GM19438 (cell line): ENCODE data around the gene SERPINA5.

Experiments
- ATAC-seq: cut with Tn5 transposase; IDR thresholded peaks from one replicate; pipeline ENCODE4 v1.9.1; 2021; ENCODE audit warnings: low read depth; ENCODE audit not compliant: unreplicated experiment

SERPINA5 gene, protein sequence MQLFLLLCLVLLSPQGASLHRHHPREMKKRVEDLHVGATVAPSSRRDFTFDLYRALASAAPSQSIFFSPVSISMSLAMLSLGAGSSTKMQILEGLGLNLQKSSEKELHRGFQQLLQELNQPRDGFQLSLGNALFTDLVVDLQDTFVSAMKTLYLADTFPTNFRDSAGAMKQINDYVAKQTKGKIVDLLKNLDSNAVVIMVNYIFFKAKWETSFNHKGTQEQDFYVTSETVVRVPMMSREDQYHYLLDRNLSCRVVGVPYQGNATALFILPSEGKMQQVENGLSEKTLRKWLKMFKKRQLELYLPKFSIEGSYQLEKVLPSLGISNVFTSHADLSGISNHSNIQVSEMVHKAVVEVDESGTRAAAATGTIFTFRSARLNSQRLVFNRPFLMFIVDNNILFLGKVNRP

DNA sequence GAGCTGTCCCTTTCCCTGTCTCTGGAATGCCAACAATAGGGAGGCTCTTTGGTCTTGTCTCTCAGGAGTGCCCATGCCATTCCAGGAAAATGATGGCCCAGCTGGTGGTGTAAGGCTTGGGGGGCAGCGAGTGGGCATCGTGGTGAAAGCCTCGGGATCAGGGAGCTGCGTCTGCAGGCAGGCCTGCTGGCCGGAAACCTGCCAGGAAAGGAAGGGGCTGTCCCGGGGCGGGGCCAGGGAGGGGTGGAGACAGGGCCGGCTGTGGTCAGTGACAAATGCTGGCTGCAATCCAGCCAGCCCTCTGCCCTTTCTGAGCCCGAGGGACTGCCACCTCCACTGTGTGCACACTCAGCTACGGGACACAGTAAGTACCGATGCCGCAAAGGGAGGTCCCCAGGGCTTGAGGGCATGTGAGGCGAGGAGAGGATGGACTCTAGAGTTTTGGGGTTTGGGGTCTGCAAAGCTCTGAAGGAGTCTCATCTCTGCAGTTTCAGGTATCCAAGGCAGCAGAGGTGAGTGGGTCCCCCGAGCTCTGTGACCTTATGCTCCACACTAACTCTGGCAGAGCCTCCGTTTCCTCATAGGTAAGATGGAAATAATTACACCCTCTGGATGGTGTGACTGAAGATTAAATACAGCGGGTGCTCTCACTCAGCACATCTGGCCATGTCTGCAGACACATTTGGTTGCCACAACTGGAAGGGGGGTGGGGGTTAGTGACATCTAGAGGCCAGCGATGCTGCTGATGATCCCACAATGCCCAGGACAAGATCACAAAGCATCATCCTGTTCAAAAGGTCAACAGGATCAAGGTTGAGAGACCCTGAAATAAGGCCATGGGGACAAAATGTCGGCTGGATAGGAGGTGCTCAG, at the start of gene SERPINA5:
Gene SERPINA5 (plus strand): TSS at position 300 of the 873 bp plus-strand sequence. CDS start 5,937 bp downstream, outside the sequence.
- ATAC-seq: no peak

DNA sequence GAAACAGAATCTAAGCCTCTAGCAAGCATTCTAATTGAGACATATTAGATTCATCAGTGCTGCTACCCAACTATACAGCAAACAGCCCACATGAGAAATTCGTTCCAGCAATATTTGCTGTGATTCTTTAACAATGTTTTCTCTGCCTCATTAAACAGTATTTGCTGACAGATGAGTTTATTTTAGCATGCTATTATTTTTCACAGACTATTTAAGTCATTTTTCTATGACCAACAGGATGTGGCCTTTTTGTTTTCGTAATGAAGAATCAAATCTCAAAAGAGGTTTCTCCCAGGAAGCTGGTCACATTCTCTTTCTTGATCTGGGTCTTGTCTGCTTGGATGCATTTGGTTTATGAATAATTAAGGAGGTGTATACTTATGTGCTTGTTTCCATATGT, 48.8 kb upstream of the SERPINA5 start:
- ATAC-seq: peak; percentile 70

DNA sequence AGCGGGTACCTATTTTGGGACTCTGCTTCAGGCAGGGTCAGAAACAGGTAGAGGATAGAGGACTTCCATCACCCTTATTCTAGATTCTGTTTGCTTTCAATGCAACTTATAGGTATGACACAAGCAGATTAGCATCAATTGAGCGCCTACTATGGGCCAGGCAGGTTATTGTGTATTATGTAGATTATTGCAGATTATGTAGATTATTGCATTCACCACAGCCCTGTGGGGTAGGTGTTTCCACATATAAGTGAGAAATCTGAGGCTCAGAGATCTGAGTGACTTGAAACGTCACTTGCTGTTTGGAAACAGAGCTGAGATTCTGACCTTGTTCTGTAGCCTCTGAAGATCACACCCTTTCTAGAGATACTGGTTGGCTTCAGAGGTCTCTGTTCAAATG, 45.7 kb upstream of the SERPINA5 start:
- ATAC-seq: no peak

DNA sequence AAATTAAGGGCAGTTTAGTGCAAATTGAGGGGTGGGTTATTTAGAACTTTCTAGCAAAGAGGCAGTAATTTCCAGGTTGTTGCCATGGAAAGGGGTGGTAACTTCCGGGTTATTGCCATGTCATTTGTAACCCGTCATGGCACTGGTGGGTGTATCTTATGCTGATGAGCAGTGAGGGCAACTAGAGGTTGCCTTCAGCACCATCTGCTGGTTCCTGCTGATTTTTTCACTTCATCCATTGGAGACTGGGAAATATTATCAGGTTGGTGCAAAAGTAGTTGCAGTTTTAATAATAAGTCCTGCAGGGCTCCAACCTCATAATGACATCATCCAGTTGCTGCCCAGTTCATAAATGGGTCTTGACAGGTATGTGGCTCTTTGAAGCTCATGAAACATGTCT, 44.4 kb upstream of the SERPINA5 start:
- ATAC-seq: no peak

DNA sequence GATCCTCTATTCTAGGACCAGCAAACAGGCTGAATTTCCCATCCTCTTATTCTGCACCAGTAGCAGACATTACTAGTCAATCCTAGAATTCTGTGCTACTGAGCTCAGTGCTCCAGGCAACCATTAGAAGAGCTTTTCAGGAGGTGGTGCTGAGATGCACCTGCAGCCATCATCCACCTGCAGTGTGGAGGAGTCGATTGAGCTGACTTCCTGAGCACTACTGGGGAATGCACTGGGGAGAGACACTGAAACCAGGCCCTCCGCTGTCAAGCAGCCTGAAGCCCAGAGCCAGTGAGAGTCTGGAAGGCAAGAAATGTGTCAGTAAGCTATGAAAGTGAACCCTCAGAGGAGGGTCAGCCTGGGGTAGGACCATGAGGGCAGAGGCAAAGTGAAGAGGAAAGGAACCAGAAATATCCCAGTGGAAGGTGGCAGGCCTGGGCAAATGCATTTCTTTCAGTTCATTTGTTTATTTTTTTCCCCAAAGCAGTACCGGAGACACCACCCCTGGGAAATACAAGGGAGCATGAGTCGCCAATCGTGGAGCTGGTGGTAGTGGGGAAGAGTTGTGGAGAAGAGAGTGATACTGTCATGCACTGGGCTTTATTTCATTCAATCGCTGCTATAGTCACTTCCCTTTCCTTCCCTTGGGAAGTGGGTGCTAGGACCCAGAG, 43.0 kb upstream of the SERPINA5 start:
- ATAC-seq: no peak

DNA sequence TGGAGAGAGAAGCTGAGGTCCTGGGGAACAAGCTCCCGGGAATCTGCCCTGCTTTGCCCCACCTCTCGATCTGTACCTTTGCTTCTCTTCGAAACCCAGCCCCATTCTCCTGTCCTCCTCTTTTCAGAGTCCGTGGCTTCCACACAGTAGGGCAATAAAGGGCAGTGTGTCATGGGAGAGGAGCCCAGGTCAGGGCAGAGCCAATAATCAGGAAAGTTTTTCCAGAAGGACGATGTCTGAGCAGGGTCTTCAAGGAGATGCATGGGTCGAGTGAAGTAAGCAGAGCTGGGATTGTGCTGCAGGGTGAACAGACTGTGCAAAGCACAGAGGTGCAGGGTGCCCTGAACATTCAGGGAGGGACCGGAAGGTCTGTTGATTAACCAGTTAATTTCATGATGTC, 42.0 kb upstream of the SERPINA5 start:
- no peak for ATAC-seq

DNA sequence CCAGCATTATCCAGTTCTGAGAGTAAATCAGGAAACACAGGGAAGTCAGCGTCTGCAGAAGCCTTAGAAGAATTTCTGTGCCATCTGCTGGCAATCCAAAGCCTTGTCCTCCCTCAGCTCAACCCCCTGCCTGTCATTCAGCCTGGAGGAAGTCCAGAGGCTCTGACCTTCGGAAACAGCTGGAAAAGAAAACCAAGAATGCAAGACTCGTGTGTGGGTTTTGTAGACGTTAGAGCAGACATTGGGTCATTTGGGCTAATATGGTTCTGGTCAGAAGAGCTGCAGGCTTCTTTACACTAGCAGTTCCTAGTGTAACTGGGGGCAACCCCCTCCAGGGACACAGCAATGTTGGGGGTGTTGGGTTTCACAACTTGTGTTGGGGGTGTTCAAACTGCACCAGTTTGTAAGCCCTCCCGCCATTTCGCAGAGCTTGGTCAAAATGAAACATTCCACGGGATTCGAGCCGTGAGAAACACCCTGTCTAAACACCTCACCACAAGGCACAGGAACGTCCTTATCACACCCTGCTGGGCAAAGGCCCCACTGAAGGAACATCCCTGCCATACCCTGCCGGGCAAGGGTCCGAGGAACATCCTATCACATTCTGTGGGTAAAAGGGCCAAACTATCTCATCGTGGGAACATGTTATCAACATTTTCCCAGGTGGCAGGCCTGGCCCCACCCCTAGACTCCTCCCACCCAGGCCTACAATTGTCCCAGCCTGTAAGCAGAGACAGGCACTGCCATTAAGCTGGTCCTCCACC, 41.0 kb upstream of the SERPINA5 start:
- ATAC-seq: no peak

DNA sequence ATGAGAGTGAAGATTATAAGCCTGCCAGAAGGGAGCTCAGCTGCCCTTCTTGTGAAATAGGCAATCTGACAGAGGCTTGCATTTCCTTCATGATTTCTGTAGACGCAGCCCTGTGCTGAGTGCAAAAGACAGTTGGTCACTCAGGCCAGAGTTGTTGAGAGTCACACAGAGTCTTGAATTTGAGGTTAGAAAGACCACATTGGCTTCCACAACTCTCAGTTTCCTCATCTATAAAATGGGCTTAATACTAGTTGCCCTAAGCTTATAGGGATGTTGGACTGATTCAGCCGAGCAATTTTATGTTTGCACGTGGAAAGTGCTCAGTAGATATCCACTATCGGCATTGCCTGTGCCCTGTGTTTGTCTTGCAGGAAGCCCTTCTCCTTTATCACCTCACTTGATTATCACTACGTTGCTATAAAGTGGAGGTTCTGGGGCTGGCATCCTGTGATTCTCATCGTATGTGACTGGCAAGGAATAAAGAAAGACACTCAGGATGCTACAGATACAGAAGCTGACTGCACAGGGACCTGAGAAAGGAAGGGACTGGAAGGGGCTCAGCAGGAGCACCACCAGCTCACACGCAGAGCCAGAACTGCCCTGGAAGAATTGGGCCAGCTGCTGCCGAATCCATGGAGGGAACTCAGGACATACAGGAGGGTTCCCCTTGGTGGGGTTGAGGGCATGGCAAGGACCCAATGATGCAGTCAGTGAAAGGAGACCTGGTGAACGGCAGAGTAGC, 39.8 kb upstream of the SERPINA5 start:
- no peak for ATAC-seq

DNA sequence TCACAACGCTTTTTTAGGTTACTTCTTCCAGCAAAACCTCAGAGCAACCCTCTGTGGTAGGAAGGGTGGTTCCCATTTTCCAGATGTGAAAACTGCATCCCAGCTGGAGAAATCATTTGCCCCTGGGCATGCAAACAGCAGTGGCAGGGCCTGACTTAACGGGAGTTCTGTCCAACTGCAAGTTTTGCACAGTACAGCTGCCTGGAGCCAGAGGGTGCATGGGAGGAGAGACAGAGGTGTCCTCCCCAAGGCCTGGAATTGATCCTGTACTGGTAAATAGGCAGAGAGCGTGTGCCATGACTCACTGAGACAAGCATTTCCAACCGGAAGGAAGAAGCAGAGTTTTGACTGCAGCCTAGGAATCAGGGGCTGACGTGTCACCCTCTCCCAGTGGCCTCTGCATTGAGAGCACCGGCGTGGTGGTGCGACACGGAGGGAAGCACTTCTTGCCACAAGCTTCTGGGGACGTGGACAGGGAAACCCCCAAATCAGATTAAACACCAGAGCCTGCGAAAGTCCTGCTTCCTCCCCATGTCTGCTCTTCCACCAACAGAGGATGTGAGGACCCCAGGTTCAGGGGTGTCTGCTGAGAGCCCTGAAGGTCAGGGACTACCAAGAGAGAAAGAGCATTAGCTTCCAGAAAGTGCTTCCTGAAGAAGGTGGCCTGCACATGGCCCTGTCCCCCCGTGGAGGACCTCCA, 39.0 kb upstream of the SERPINA5 start:
- no peak for ATAC-seq

DNA sequence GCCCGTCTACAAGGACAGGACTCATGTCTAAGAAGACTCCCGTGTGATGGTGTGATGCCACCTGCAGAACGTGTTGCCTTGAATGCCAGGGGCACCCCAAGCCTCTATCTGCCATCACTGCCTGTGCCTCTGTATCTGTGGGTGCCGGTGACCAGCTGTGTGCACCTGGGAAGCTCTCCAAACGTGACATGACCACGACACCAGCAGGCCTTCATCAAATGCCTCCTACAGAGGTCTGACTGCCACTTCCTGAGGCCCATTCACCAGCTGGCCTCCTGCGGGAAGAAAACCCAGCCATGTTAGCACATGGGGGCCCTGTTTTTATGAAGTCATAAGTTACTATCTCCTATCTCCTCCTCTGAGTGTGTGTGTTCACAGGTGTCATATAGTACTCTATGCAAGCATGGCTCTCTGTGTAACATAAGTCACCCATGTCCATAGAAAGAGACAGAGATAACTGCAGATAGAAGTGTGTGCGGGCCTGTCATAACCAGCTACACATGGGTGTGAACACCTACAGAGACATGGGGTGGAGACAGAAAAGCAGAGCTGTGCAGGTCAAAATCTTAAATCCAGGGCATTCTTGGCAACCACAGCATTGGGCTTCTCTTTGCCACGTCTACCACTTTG, 38.3 kb upstream of the SERPINA5 start:
- ATAC-seq: no peak

DNA sequence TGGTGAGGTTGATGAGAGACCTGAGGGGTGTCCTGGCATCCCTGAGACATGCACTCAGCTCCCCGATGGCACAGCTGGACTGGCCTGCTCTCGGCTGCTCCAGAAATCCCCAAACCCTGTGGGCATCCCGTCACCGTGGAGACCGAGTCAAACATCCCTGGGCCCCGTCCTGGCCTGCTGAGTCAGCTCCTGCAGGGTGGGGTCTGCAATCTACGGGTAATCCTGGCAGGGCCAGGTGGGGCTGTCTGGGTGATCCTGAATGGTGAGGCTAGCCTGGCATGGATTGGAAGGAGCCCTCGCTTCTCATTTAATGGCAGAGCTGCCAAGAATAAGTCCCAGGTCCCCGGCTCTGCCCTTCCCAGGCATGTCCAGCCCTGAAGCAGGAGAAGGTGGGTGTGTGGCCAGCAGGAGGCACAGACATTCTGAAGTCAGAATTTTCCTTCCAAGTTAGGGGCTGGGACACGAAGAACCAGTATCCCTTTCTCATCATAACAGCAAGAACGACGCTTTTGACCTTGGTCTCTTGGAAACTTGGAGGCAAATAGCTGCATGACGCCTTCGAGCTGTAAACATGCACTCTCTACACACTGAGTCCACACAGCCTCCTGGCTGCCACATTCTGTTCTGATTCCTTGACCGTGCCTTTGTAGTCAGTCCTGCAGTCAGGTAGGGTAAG, 37.6 kb upstream of the SERPINA5 start:
- no peak for ATAC-seq

DNA sequence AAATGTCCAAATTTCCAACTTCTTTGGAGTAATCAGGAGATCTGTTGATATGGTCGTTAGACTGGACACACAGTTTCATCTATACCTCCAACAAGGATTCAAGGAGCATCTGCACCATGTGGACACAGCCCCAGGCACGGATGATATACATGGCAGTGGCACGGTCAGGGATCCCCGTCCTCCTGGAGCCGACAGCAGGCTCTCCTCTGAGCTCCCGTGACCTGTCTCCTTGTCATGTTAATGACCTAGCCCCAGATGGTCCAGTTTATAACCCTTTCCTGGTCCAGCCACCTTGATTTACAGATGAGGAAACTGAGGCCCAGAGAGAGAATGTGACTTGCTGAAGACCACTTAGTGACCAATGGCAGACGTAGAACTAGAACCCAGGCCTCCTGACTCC, 36.5 kb upstream of the SERPINA5 start:
- no peak for ATAC-seq

DNA sequence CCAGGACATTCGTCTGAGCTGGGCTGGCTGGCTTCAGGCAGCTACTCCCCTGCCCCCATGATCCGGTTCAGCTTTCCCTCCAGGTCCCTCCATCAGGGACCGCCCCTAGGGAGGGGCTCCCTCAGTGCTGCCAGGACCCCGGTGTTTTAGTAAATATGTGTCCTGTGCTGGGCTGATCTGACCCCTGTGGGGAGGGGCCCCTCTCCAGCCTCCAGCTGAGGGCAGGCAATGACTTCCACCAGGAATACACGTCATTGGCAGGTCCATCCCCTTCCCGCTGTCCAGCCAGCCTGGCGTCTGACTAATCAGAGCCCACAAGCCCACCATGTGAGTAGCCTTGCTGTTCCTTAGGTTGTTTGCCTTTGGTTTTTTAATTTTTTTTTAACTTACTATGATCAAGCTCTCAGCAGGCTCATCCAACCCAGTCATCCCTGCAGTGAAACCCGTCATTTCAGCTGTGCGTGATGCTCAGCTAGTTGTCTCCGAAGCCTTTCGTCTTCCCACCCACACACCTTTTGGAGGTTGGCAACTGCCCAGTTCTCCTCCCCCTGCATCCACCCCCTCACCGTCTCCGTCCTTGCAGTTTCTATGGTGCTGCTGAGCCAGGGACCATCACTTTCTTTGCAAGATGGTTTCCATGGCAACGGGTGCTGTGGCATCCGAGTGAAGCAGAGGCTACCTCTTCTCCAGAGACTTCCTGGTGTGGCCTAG, 35.9 kb upstream of the SERPINA5 start:
- no peak for ATAC-seq

DNA sequence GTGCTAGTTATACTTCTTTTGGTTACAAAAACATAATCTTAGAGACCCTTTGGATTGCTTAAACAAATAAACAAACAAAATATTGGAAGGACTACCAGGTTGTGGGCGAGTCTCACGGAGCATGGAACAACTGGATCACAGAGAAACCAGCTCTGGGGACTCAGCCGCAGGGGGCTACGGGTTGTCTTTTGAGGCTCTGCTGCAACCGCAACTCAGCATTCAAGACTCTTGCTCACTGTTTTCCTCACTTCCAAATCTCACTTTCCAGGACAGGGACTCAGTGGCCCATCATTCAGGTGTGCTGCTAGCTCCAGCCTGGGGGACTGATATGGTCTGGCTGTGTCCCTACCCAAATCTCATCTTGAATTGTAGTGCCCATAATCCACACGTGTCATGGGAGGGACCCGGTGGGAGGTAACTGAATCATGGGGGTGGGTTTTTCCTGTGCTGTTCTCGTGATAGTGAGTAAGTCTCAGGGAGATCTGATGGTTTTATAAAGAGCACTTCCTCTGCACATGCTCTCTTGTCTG, 34.0 kb upstream of the SERPINA5 start:
- ATAC-seq: no peak

DNA sequence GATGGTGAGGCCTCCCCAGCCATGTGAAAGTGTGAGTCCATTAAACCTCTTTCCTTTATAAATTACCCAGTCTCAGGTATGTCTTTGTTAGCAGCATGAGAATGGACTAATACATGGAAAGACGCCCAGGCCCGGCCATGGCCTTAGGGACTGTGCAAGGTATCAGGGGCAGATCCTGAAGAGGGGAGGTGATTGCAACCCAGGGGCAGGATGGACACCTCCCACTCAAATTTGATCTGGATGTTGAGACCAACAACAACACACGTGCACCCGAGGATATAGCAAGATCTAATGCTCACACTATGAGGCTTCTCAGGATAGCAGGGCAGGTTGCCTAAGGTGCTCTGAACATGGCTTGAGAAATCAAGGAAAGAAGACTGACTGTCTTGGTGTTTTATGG, 33.5 kb upstream of the SERPINA5 start:
- no peak for ATAC-seq

DNA sequence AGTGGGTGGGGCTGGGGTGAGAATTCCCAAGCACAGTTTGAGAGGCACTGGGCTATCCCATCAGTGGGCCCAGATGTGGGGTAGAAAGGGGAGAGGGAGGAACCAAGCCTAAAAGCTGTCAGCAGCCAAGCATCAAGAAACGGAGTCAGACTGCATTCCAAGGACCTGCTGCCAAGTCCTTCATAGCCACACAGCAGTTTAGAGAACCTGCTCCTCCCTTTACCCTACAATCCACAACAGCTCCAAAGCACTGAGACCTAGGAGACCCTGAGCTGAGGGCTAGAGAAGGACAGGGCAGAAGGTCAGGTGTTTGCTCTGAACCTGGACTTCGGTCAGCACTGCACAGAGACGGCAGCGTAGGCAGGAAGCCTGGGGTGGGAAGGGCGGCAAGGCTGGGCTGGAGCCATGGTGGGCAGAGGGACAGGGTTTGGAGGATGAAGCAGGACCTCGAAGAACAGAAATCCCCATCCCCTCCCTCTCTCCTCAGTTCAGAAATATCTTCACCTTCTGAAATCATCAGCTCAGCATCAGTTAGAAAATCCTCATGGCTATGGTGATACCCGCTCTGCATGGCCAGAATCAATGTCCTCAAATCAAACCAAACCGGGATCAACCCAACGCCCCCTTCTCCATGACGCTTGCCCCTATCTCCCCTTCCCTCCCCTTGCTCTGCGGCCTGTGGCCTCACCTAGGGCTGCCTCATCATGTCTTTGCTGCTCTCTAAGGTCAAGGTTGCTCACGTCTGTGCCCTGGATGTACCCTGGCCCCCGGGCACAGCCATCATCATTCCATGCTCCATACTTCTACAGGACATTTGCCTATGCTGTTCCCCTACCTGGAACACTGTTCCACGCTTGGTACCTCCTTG, 32.9 kb upstream of the SERPINA5 start:
- no peak for ATAC-seq
